Bone marrow (tissue), 2 donors: ENCODE data around the gene CLCN5.

ENCODE experiments used
- DNase-seq, 2 donors: peaks; one replicate each; lab custom pipeline; 2025; lab: John Stamatoyannopoulos, UW

Gene CLCN5

DNA sequence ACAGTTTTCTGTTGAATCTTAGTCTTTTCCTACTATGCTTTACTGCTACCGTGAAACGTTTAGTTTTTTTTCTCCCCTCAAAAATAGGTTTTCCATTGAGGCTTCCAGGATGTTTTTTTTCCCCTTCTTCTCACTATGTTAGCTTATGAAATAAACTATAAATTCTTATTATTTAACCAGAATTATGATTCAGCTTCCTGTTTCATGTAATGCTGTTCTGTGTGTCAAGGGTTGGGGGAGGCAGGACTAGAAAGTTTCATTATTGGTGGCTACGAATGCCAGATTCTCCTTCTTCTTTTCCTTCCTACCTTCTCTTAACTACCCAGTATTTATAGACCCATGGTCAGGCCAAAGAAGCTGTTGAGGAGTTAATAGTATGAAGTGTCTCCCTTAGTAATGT lies 11.8 kb downstream of the CLCN5 start:
- peak in 1 of 2 donors; percentile 11 for DNase-seq

DNA sequence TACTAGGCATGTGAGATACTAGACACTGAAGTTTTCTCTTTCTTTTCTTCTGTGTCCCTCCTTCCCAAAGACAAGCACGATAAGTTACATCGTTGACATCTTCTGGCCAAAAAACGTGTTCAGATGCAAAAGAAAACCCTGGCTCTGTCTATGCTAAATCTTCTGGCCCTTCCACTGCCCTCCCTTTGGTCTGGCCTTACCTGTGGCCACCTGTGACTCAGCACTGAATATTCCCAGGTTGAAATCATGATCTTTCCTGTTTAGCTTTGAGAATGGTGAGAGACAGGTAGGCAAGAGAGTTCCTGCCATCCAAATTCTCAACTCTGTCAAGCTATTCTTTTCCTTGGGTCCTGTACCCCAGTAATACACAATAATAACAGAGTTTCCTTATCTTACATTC lies 12.3 kb downstream of the CLCN5 start:
- DNase-seq: no peak

- DNase-seq: no peak
These were observed 25.4 kb downstream of the CLCN5 start for GRCh38 chrX:49947781-49948180.

GRCh38 chrX:49949961-49950360 lies 27.6 kb downstream of the CLCN5 start:
- DNase-seq: no peak

DNA sequence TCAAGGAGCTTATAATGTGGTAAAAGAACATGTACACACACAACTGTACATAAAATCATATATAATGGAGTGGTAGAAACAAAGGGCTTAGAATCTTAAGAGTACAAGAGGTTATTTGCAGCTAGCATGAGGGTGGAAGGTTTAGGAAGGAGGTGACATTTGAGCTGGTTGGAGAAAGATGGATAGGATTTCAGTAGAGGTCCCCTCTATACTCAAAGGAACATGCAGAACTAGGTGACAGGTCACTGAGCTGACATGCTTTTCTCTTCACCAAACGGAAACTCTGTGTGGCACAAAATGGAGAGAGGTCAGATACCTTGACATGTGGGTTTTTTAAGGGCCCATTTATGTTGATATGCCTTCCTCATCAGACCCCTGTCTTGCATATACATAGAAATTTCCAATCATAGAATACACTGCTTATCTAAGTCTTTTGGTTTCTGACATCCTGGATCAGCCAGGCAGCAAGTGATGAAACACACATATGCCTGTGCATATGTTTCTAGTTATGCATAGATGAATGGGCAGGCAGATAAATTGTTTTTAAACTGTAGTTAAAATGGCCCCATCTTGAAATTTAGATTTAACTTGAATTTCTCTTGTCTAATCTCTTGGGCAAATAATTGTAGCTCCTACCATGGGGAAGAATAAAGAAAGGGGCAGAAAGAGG lies 29.3 kb downstream of the CLCN5 start:
- no peak for DNase-seq

DNA sequence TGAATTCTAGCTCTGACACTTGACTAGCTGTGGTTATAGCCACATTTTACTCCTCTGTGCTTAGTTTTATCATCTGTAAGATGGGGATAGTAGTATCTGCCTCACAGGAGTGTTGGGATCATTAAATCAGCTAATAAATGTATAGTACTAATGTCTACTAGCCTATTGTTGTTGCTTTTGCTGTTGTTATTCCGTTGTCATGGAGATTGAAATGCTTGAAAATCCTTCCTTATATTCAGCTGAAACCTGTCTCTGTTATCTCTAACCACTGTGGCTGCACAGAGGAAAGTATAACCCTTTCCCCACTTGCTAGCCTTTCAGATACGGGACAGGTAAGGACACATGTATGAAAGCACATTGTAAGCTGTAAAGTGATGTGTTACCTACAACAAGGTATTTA lies 33.9 kb downstream of the CLCN5 start:
- DNase-seq: no peak

DNA sequence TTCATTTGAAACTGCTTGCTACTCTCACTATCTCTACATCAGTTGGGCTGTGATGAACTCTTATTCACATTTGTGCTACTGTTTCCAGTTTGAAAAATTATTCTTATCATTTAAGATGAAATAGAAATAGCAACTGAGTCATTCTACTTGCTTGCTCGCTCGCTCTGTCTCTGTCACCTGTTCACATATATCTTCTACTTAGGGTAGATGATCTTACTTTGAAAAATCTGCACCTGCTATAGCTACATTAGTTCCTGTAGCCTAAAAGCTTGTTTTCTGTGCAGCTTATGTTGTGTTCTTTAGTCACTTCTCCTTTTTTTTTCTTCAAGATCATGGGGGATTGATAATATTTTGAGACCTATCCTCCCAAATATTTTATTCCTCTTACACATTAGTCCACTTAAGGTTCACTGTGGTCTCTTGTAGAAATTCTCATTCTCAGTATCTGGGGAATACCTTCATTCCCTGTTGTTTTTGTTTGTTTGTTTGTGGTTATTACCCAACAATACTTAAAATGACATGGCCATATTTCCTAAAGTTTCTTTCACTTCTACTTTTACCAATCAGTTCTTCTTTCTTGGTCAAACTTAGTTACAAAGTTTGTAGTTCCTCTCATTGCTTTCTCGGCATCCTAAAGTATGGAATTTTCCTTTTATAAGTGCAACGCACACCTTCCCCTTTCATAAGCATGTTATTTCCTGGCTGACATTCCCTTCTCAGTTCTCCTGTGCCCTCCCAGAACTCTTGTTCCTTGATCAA lies 36.5 kb downstream of the CLCN5 start:
- DNase-seq: no peak

DNA sequence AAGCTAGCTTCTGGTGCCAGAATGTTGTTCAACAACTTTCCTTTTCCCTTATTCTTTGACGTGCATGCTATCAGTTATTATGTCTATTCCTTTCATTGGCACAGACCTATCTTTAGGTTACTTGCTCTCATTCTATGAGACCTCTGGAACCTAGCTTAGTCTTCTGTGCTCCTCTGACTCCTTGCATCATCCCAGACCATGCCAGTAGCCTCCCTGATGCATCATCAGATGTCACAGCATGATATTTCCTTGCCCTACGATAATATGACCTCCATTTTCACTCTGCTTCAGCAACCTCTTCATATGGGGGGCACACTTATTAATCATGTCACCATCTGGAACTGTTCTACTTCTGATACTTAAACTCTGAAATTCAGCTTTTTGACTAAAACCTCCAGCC lies 37.2 kb downstream of the CLCN5 start:
- no peak for DNase-seq

- no peak for DNase-seq
These were observed 37.7 kb downstream of the CLCN5 start for GRCh38 chrX:49960061-49960460.

DNA sequence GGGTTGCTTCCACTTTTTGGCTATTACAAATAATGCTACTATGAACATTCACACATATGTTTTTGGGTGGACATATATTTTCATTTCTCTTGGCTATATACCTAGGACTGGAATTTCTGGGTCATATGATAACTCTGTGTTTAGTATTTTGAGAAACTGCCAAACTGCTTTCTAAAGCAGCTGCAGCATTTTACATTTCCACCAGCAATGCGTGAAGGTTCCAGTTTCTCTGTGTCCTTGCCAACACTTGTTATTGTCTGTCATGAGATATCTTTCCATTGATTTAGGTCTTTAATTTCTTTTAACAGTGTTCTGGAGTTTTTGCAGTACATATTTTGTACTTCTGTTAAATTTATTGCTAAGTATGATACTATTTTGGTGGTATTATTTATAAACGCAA lies 48.3 kb downstream of the CLCN5 start:
- no peak for DNase-seq

- no peak for DNase-seq
These were observed 50.0 kb downstream of the CLCN5 start for GRCh38 chrX:49972328-49972860.

DNA sequence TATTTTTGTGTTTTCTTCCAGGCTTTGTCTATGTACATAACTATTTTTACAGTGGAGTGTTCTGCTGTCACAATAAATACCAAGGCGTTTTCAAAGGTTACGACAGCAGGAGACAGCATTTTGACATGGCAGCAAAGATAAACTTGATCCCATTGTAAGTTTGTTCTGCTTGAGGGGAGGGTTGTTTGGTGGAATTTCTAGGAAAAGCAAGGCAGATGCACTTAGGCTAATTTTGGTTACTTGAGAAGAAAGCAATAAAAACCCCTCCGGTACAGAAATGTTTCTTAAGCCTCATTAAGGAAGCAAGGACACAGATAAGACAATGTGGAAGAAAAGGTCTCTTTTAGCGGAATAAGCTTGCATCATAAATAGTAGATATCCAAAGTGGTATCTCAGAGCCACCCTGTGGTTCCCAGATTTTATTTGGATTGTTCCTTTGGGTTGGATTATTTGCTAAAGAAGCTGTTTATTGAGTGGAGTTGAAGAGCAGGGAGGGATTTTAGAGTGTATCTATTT lies 54.3 kb downstream of the CLCN5 start:
- no peak for DNase-seq

DNA sequence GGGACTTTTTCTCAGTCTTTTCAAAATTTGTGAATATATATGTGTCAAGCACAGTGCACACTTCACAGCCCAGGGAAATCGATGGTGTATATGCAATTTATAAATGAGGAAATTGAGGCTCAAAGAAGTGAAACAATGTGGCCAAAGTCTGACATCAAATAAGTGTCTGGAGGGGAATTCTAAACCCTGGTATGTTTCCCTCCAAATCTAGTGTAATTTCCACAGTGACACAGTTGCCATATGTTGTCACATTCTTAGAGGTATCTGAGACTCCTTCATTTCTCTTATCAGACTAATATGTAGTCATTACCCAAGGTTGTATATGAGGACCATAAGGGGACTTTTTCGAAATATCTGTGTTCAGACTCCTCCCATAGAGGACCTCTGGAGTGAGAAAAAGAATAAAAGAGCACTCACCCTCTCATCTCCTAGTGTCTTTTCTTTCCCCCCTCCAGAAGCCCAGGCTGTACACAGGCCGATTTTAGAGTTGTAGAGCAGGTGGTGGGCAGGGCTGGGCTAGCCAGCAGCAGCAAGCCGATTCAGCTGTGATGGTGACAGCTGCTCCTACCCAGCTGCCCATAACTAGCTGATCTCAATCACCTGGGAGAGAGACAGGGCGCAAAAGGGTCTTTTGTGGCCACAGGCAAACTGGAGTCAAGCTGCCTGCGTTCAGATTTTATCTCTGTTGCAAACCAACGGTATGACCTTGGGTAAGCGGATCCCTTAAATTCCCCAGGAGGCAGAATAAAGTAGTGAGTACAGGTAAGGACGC lies 55.1 kb downstream of the CLCN5 start:
- no peak for DNase-seq

DNA sequence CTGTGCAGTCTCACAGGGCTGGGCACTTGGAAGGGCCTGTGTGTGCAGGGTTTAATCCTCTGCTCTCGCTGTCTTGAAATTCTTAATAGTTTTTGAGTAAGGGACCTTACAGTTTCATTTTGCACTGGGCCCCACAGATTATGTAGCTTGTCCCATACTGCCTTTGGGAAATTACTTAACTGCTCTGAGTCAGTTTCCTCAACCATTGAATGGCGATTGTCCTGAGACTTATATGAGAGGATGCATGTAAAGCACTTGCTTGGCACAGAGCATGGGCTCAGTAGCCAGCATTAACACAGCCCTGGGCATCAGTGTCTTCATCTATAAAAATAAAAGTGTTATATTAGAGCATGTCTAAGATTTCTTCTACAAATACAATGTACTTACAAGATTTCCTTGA lies 55.8 kb downstream of the CLCN5 start:
- DNase-seq: no peak

- no peak for DNase-seq
These were observed 63.7 kb downstream of the CLCN5 start for GRCh38 chrX:49986058-49986457.

DNA sequence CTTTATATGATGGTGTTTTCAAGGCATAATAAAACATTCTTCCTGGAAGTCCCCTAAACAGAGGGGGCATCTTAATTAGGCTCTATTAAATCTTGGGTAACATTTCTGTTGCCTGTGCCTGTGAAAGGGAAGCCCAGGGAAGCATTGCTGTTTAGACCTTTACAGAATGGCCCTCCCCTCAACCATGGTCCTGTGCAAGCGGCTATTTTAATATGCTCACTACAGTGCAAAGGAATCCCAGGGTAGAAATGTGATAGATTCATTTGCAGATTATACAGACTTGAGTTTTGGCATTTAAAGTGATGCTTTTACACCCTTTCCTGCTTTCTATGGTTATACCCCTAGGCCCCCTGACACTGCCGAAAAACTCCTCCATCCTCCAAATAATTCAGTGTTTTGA lies 65.3 kb downstream of the CLCN5 start:
- DNase-seq: no peak

- DNase-seq: no peak
These were observed 65.7 kb downstream of the CLCN5 start for GRCh38 chrX:49988143-49988542.

GRCh38 chrX:49991758-49992157 lies 69.4 kb downstream of the CLCN5 start:
- DNase-seq: no peak

DNA sequence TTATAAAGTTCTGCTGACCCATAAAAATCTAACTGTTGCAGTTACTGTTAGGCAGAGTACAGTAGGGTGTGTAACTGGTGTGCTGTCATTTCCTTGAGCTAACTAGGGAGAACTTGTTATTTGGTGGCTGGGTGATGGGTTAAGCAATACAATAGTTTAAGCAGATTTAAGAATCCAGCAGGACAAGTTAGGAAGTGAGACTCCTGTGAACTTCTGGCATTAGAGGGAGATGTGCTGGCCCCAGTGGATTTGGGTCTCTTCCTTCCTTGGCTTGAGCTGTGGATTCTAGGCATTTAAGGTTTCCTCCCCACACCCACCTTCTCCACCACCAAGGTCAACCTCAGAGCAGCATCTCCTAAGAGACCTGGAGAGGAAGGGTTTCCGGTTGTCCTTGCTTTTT lies 70.5 kb downstream of the CLCN5 start:
- DNase-seq: no peak

DNA sequence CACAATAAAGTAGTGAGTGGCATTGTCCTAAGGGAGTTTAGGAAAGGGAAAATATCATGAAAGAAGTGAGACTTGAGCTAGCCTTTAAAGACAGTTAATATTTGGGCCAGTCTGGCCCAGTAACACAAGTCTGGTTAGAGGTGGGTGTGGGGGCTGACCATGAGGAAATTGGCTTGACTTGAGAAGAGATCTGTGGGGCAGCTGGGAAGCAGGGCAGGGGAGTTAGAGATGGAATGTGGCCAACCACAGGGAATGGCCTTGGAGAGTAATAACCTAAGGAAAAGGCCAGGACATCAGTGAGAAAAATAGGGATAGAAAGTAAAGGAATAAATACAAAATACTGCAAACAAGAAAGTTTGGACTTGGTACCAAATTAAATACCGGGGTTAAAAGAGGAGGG lies 71.3 kb downstream of the CLCN5 start:
- no peak for DNase-seq

DNA sequence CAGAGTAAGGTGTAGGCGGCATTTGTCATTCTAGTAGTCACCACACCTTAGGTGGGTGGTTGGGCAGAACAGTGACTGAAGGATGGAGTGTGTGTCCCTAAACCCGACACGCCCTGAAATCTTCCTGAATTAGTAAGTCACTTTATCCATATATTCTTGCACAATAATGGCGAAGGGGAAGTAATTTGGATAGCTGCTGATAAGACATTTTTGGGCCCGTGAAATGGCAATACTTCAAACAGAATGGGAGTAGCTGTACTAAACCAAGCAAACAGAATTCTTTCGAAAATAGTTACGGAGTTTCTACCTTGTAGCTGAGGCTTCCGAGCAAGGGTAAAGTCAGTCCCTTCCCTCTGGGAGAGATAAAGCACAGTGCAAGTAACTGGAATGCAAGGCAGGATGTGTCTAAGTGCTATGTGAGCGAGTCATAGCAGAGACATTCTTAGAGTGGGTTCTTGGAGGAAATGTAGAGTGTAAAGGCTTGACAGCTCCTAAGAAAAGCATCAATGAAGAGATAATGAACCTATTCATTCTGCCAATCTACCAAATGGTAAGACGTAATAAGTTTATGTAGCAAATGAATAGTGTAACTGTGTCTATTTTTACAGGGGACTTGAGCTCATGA lies 72.8 kb downstream of the CLCN5 start:
- DNase-seq: no peak

- no peak for DNase-seq
These were observed 73.5 kb downstream of the CLCN5 start for GRCh38 chrX:49995795-49996455.
